D341Med (cell line): ENCODE measurements around the gene ELP6.
"Not testable (repeated sequence)": the region's sequence is repeated elsewhere in the genome, so short reads cannot be mapped to it uniquely, and the experiment has no call there.

Experiments used
- DNase-seq: peaks from one replicate; pipeline ENCODE4 v3.0.0; 2012; ENCODE audit warnings: low spot score

The ELP6 gene

GRCh38 chr3:47464588-47464987 lies 48.9 kb downstream of the ELP6 start:
- no peak for DNase-seq

GRCh38 chr3:47459534-47460085 lies 53.9 kb downstream of the ELP6 start:
- not testable (repeated sequence) for DNase-seq

- no peak for DNase-seq
These were observed 56.5 kb downstream of the ELP6 start for GRCh38 chr3:47456984-47457383.

- DNase-seq: no peak
These were observed 57.6 kb downstream of the ELP6 start for GRCh38 chr3:47455806-47456452.

- DNase-seq: no peak
These were observed 60.9 kb downstream of the ELP6 start for GRCh38 chr3:47452453-47453215.
